ENCODE data around the gene LARGE2.

Gene LARGE2

DNA sequence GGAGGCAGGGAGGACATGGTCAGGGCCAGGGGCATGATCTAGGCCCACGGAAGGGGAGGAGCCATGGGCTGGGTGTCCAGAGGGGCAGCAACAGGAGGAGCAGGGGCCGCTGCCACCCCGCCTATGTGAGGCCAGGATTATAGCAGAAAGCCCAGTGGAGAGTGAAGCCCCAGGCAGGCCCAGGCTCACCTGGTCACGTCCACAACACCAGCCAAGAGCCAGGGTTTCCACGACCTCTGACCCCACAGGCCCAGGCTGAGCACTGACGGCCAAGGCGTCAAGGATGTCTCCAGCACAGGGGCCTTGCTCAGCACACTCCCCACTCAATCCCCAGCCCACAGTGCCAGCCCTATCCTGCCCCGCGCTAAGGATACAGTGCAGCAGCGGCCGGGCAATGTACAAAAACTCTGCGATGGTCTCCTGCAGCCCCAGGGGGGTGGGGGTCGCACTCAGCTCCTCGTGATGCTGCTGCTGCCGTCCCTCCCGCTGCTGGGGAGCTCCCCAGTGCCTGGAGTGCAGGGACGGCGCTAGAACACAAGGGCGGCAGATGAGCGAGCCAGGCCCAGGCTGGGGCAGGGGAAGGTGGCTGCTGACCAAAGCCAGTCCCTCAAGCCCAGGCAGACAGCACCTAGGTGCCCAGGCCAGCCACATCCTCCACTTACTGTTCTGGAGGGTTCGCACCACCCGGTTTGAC is 8.4 kb upstream of the LARGE2 start:
- Histone ChIP-seq H3K4me1 (ENCODE audit: control insufficient read depth, low read length) (peaks cover 22% of the 10 kb centered on the region), H3K79me2 (ENCODE audit: control insufficient read depth, low read length) (peaks cover 24% of the 10 kb centered on the region), H3K4me3 (ENCODE audit: low read length) (no peak overlapping the region), H3K27ac (ENCODE audit: low read depth, low read length) (no peak overlapping the region), H3K9me2 (replicated peaks; ENCODE audit: control insufficient read depth, low read length) (no peaks in the 10 kb centered on the region), H3K9me3 (ENCODE audit: control insufficient read depth, insufficient read depth, low read length) (no peaks in the 10 kb centered on the region), H3F3A (ENCODE audit: control insufficient read depth, insufficient read depth) (peaks cover 6% of the 10 kb centered on the region), H3K27me3 (ENCODE audit: control insufficient read depth, low read length) (no peaks in the 10 kb centered on the region), H3K4me2 (ENCODE audit: low read length) (no peak overlapping the region), H3K36me3 (ENCODE audit: control insufficient read depth, low read length) (peaks cover 56% of the 10 kb centered on the region), H4K20me1 (ENCODE audit: control insufficient read depth, insufficient read depth, low read depth, low read length) (peaks cover 13% of the 10 kb centered on the region)
- TF ChIP-seq, protein P1, sequence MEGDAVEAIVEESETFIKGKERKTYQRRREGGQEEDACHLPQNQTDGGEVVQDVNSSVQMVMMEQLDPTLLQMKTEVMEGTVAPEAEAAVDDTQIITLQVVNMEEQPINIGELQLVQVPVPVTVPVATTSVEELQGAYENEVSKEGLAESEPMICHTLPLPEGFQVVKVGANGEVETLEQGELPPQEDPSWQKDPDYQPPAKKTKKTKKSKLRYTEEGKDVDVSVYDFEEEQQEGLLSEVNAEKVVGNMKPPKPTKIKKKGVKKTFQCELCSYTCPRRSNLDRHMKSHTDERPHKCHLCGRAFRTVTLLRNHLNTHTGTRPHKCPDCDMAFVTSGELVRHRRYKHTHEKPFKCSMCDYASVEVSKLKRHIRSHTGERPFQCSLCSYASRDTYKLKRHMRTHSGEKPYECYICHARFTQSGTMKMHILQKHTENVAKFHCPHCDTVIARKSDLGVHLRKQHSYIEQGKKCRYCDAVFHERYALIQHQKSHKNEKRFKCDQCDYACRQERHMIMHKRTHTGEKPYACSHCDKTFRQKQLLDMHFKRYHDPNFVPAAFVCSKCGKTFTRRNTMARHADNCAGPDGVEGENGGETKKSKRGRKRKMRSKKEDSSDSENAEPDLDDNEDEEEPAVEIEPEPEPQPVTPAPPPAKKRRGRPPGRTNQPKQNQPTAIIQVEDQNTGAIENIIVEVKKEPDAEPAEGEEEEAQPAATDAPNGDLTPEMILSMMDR (IDR thresholded peaks at IDR 0.05; ENCODE audit: low read depth, low read length, poor library complexity, severe bottlenecking) = no peak
- TF ChIP-seq EZH2phosphoT487 (IDR thresholded peaks at IDR 0.05; ENCODE audit: borderline replicate concordance, low read length) = no peak

- H4K20me1 ChIP-seq (ENCODE audit: control insufficient read depth, insufficient read depth, low read depth, low read length) = peaks cover 13% of the 10 kb centered on the region
- H3K9me2 ChIP-seq (replicated peaks; ENCODE audit: control insufficient read depth, low read length) = no peaks in the 10 kb centered on the region
- H3K27me3 ChIP-seq (ENCODE audit: control insufficient read depth, low read length) = no peaks in the 10 kb centered on the region
- H3K79me2 ChIP-seq (ENCODE audit: control insufficient read depth, low read length) = peaks cover 24% of the 10 kb centered on the region
- TF ChIP-seq EZH2phosphoT487 (IDR thresholded peaks at IDR 0.05; ENCODE audit: borderline replicate concordance, low read length) = no peak
- TF ChIP-seq, protein P1 (IDR thresholded peaks at IDR 0.05; ENCODE audit: low read depth, low read length, poor library complexity, severe bottlenecking) = no peak
- peaks cover 36% of the 10 kb centered on the region for H3K4me1 ChIP-seq (ENCODE audit: control insufficient read depth, low read length)
- no peaks in the 10 kb centered on the region for H3K9me3 ChIP-seq (ENCODE audit: control insufficient read depth, insufficient read depth, low read length)
- H3F3A ChIP-seq (ENCODE audit: control insufficient read depth, insufficient read depth) = peaks cover 13% of the 10 kb centered on the region
- no peak overlapping the region for H3K4me2 ChIP-seq (ENCODE audit: low read length)
- H3K27ac ChIP-seq (ENCODE audit: low read depth, low read length) = no peak overlapping the region
- H3K4me3 ChIP-seq (ENCODE audit: low read length) = no peak overlapping the region
- peaks cover 47% of the 10 kb centered on the region for H3K36me3 ChIP-seq (ENCODE audit: control insufficient read depth, low read length)
These were observed 7.0 kb upstream of the LARGE2 start for GRCh38 chr11:45915446-45915845.

GRCh38 chr11:45917286-45917622 is 5.2 kb upstream of the LARGE2 start:
- peak overlapping the region; percentile 100 for H3K4me3 ChIP-seq (ENCODE audit: low read length)
- H3K4me2 ChIP-seq (ENCODE audit: low read length) = peak overlapping the region; percentile 92
- no peaks in the 10 kb centered on the region for H3K9me2 ChIP-seq (replicated peaks; ENCODE audit: control insufficient read depth, low read length)
- no peaks in the 10 kb centered on the region for H3K9me3 ChIP-seq (ENCODE audit: control insufficient read depth, insufficient read depth, low read length)
- H4K20me1 ChIP-seq (ENCODE audit: control insufficient read depth, insufficient read depth, low read depth, low read length) = peaks cover 16% of the 10 kb centered on the region
- H3K27ac ChIP-seq (ENCODE audit: low read depth, low read length) = peak overlapping the region; percentile 84
- H3K4me1 ChIP-seq (ENCODE audit: control insufficient read depth, low read length) = peaks cover 54% of the 10 kb centered on the region
- TF ChIP-seq EZH2phosphoT487 (IDR thresholded peaks at IDR 0.05; ENCODE audit: borderline replicate concordance, low read length) = no peak
- TF ChIP-seq, protein P1 (IDR thresholded peaks at IDR 0.05; ENCODE audit: low read depth, low read length, poor library complexity, severe bottlenecking) = no peak
- H3F3A ChIP-seq (ENCODE audit: control insufficient read depth, insufficient read depth) = peaks cover 24% of the 10 kb centered on the region
- peaks cover 24% of the 10 kb centered on the region for H3K79me2 ChIP-seq (ENCODE audit: control insufficient read depth, low read length)
- H3K36me3 ChIP-seq (ENCODE audit: control insufficient read depth, low read length) = peaks cover 43% of the 10 kb centered on the region
- H3K27me3 ChIP-seq (ENCODE audit: control insufficient read depth, low read length) = no peaks in the 10 kb centered on the region

Measured in DOHH2 (cell line).